Choroid plexus epithelial cell (primary cell): ENCODE measurements around the gene CKMT1A.
"Not testable (repeated sequence)": the region's sequence is repeated elsewhere in the genome, so short reads cannot be mapped to it uniquely, and the experiment has no call there.

Source experiments
- DNase-seq: peaks from one replicate; pipeline ENCODE4 v3.0.0-alpha.2; 2010; ENCODE audit warnings: low read depth
- H3K4me3 ChIP-seq: 2 replicates; pipeline ENCODE4 v1.5.1; 2011; ENCODE audit warnings: low read depth, mild to moderate bottlenecking, control low read depth, low read length, moderate library complexity
- TF ChIP-seq, protein P1 (sequence below): conservative IDR thresholded peaks from 2 replicates; pipeline ENCODE4 v1.5.1; 2011; ENCODE audit warnings: low read depth, mild to moderate bottlenecking, control low read depth, inconsistent platforms, low read length, moderate library complexity

Gene CKMT1A

GRCh38 chr15:43702701-43703424, 9.2 kb downstream of the CKMT1A start:
- no peak for DNase-seq
- TF ChIP-seq, protein P1, sequence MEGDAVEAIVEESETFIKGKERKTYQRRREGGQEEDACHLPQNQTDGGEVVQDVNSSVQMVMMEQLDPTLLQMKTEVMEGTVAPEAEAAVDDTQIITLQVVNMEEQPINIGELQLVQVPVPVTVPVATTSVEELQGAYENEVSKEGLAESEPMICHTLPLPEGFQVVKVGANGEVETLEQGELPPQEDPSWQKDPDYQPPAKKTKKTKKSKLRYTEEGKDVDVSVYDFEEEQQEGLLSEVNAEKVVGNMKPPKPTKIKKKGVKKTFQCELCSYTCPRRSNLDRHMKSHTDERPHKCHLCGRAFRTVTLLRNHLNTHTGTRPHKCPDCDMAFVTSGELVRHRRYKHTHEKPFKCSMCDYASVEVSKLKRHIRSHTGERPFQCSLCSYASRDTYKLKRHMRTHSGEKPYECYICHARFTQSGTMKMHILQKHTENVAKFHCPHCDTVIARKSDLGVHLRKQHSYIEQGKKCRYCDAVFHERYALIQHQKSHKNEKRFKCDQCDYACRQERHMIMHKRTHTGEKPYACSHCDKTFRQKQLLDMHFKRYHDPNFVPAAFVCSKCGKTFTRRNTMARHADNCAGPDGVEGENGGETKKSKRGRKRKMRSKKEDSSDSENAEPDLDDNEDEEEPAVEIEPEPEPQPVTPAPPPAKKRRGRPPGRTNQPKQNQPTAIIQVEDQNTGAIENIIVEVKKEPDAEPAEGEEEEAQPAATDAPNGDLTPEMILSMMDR: no peak
- H3K4me3 ChIP-seq: no peak overlapping the region

- H3K4me3 ChIP-seq, DNase-seq: not testable (repeated sequence)
Measured at GRCh38 chr15:43710431-43711131, 16.9 kb downstream of the CKMT1A start.

- H3K4me3 ChIP-seq: no peak overlapping the region
- TF ChIP-seq, protein P1: no peak
- no peak for DNase-seq
Measured at GRCh38 chr15:43723151-43723550, 29.5 kb downstream of the CKMT1A start.

- DNase-seq: not testable (repeated sequence)
Measured at GRCh38 chr15:43726306-43726705, 32.6 kb downstream of the CKMT1A start.

GRCh38 chr15:43728053-43728725, 34.5 kb downstream of the CKMT1A start:
- H3K4me3 ChIP-seq, DNase-seq: not testable (repeated sequence)

More at GRCh38 chr15:43726306-43726705, 32.6 kb downstream of the CKMT1A start:
- not testable (repeated sequence) for H3K4me3 ChIP-seq

GRCh38 chr15:43735416-43735815, 41.8 kb downstream of the CKMT1A start:
- TF ChIP-seq, protein P1: no peak
- no peak overlapping the region for H3K4me3 ChIP-seq
- DNase-seq: no peak

- DNase-seq: peak; percentile 86
- peak within 1 kb of the TSS; percentile 79 for H3K4me3 ChIP-seq
Measured at GRCh38 chr15:43746245-43746902, 52.7 kb downstream of the CKMT1A start, which contains the start of gene PDIA3. PDIA3 (plus strand) TSS chr15:43746438; CDS start chr15:43746540, 102 bp downstream.

GRCh38 chr15:43746903-43747309, 53.2 kb downstream of the CKMT1A start:
- peak overlapping the region; percentile 79 for H3K4me3 ChIP-seq
- peak; percentile 38 for DNase-seq

DNA sequence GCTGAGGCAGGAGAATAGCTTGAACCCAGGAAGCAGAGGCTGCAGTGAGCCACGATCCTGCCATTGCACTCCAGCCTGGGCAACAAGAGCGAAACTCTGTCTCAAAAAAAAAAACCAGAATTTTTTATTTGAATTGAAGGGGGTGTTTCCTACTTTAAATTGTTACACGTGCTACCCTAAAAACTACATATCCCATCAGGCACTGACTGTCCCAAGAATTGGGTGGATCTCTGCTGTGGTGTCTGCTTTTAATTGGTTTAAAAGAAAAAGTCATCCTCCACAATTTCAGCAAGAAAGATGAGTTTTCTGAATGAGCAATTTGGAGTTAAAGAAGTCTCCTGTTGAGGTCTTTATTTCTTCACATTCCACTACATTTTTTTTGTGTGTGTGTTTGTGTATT, 54.7 kb downstream of the CKMT1A start:
- peak; percentile 34 for DNase-seq
- TF ChIP-seq, protein P1: no peak
- H3K4me3 ChIP-seq: no peak overlapping the region
